HepG2 (cell line): ENCODE data around the gene ZNF281. TPM values are rescaled to one million over a fixed set of nuclear protein-coding genes. Genes with fewer than 3 reads are reported as not detected.

Source experiments
- ARID5B ChIP-seq: IDR thresholded peaks from 2 replicates; pipeline ENCODE4 v1.4.0; 2020; ENCODE audit warnings: mild to moderate bottlenecking, missing genetic modification reagents
- CEBPG ChIP-seq: IDR thresholded peaks from 2 replicates; pipeline ENCODE4 v1.6.1; 2016
- CEBPZ ChIP-seq: IDR thresholded peaks from 2 replicates; pipeline ENCODE4 v1.6.1; 2012; ENCODE audit warnings: low read length, improper control_type of control experiment
- ETV6 ChIP-seq: sonication (generic); formaldehyde crosslinking; conservative IDR thresholded peaks from 2 replicates; pipeline ENCODE4 v1.4.0; 2020; ENCODE audit warnings: missing genetic modification reagents
- GABPA ChIP-seq, 2 experiments: IDR thresholded peaks; 2 replicates each; pipeline ENCODE4 v1.6.1; 2011 to 2016; ENCODE audit warnings: low read depth in 2 of 2, low read length in 1 of 2, missing biosample characterization in 1 of 2, missing genetic modification characterization in 1 of 2
- LRRFIP1 ChIP-seq: sonication (generic); formaldehyde crosslinking; conservative IDR thresholded peaks from 2 replicates; pipeline ENCODE4 v1.4.0; 2020; ENCODE audit warnings: missing genetic modification reagents
- MZF1 ChIP-seq: sonication (generic); formaldehyde crosslinking; IDR thresholded peaks from 2 replicates; pipeline ENCODE4 v1.8.1; 2023; ENCODE audit warnings: mild to moderate bottlenecking, missing genetic modification reagents, borderline replicate concordance
- NCOR1 ChIP-seq: fragments of 200-600 bp; sonication (generic); IDR thresholded peaks from 2 replicates; pipeline ENCODE4 v1.7.0; 2017; ENCODE audit warnings: antibody characterized with exemption, low read length, borderline replicate concordance
- REL ChIP-seq: sonication (generic); formaldehyde crosslinking; conservative IDR thresholded peaks from 2 replicates; pipeline ENCODE4 v1.8.0; 2022; ENCODE audit warnings: mild to moderate bottlenecking, missing genetic modification reagents, moderate library complexity
- SAFB2 ChIP-seq: sonication (generic); formaldehyde crosslinking; IDR thresholded peaks from 2 replicates; pipeline ENCODE4 v1.5.1; 2020; ENCODE audit warnings: missing genetic modification reagents, low read depth, mild to moderate bottlenecking, borderline replicate concordance
- SOX13 ChIP-seq, 3 experiments: fragments of 450-650 bp in 1 of 3; sonication (generic) in 1 of 3; formaldehyde crosslinking in 1 of 3; IDR thresholded peaks in 2 of 3; conservative IDR thresholded peaks in 1 of 3; 2 replicates each; pipeline versions ENCODE4 v1.5.0 to v1.6.1; 2016 to 2020; ENCODE audit warnings: antibody characterized with exemption in 1 of 3, mild to moderate bottlenecking in 1 of 3, missing compliant biosample characterization in 1 of 3, missing genetic modification reagents in 1 of 3, moderate library complexity in 1 of 3
- STAT5B ChIP-seq: sonication (generic); formaldehyde crosslinking; IDR thresholded peaks from 2 replicates; pipeline ENCODE4 v1.4.0; 2020; ENCODE audit warnings: missing genetic modification reagents
- TARDBP ChIP-seq: sonication (generic); formaldehyde crosslinking; IDR thresholded peaks from 2 replicates; pipeline ENCODE4 v1.8.0; 2022; ENCODE audit warnings: mild to moderate bottlenecking, missing genetic modification reagents
- ZNF225 ChIP-seq: sonication (generic); formaldehyde crosslinking; IDR thresholded peaks from 2 replicates; pipeline ENCODE4 v1.4.0; 2020; ENCODE audit warnings: mild to moderate bottlenecking, missing genetic modification reagents
- ZNF24 ChIP-seq: fragments of 450-650 bp; IDR thresholded peaks from 2 replicates; pipeline ENCODE4 v1.6.1; 2017; ENCODE audit warnings: antibody characterized with exemption, mild to moderate bottlenecking
- ZNF513 ChIP-seq: sonication (generic); formaldehyde crosslinking; conservative IDR thresholded peaks from 2 replicates; pipeline ENCODE4 v1.5.0; 2020; ENCODE audit warnings: missing genetic modification reagents
- ZNF746 ChIP-seq: sonication (generic); formaldehyde crosslinking; IDR thresholded peaks from 2 replicates; pipeline ENCODE4 v1.8.0; 2022; ENCODE audit warnings: mild to moderate bottlenecking, missing genetic modification reagents
- polyA plus RNA-seq, 8 experiments: library from polyadenylated mRNA; depleted of rRNA in 3 of 8; stranded (reverse) in 7 of 8; unstranded in 1 of 8; fragments of >200 nt; fragmentation: Illumina TruSeq in 4 of 8; extraction: Trizol in 4 of 8; gene quantifications; 2 replicates each; pipeline versions ENCODE4 v1.2.1 to v1.2.3, GENCODE V29; 2011 to 2016; ENCODE audit warnings: low read depth in 4 of 8, missing spikeins in 1 of 8, mixed read lengths in 1 of 8; ENCODE audit not compliant: insufficient read depth in 1 of 8
- total RNA-seq, 5 experiments: library from RNA; depleted of rRNA; stranded (reverse); fragments of >200 nt; fragmentation: Illumina TruSeq; extraction: Trizol; gene quantifications; 2 replicates each; pipeline ENCODE4 v1.2.3, GENCODE V29; 2016; ENCODE audit warnings: low read depth in 1 of 5

The ZNF281 gene
- total and polyA plus RNA-seq, 2 of the 13 experiments (the other 11 are each of a cell fraction or from before 2014, with no cell fraction given), result 7.7 to 20.6 TPM

- TF ChIP-seq ARID5B (0 out of 2 replicates have a peak, but pooled peaks have one; percentile 65), ZNF746 (no peak), ZNF24 (no peak), ETV6 (CRISPR knock-in tag) (no peak), TARDBP (CRISPR knock-in tag) (no peak), GABPA (IDR thresholded peaks at IDR 0.05; ENCODE audit: low read depth, low read length) (no peak), GABPA (CRISPR knock-in tag; IDR thresholded peaks at IDR 0.05; ENCODE audit: low read depth) (no peak), SOX13 (IDR thresholded peaks at IDR 0.05) (no peak), SOX13 (CRISPR knock-in tag; conservative IDR thresholded peaks at IDR 0.05 in 1 of 2, IDR thresholded peaks at IDR 0.05 in 1 of 2) (peak in 1 of 2 experiments; percentile 14; a peak in 1 of 4 replicates), ZNF225 (CRISPR knock-in tag) (no peak), CEBPZ (no peak), SAFB2 (CRISPR knock-in tag) (no peak), NCOR1 (no peak), REL (CRISPR knock-in tag) (no peak), CEBPG (CRISPR knock-in tag) (peak; percentile 77), ZNF513 (CRISPR knock-in tag) (no peak), LRRFIP1 (CRISPR knock-in tag) (no peak), MZF1 (CRISPR knock-in tag) (no peak), STAT5B (no peak)
Observed at GRCh38 chr1:200415789-200416593, 6.2 kb upstream of the ZNF281 start (continued).
